GM19351 (cell line): ENCODE results near the gene SH3RF3.

Experiments used
- ATAC-seq: cut with Tn5 transposase; IDR thresholded peaks from one replicate; pipeline ENCODE4 v1.9.1; 2021; ENCODE audit warnings: mild to moderate bottlenecking, moderate library complexity; ENCODE audit not compliant: unreplicated experiment

SH3RF3 gene

GRCh38 chr2:109176928-109177327 is 47.9 kb downstream of the SH3RF3 start:
- ATAC-seq = no peak

- ATAC-seq = no peak
These were observed 48.6 kb downstream of the SH3RF3 start for GRCh38 chr2:109177635-109178034.

GRCh38 chr2:109178968-109179367 is 50.0 kb downstream of the SH3RF3 start:
- no peak for ATAC-seq

DNA sequence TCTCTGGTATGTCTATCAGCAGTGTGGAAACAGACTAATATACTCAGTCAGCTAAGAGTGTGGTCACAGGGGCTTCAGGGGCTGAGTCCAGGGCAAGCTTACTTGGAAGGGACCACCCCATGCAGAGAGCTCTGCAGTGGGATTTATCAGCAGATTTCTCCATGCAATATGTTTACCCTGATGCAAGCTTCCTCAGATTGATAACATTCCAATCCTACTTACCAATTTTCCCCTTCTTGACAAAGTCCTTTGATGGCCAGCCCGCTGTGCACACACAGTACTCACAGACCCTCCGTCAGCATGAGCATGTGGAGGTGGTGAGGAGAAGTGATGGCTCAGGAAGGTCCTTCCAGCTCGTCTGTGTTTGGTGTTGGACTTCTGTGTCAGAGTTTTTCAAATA is 51.8 kb downstream of the SH3RF3 start:
- ATAC-seq = no peak

GRCh38 chr2:109182426-109182825 is 53.4 kb downstream of the SH3RF3 start:
- no peak for ATAC-seq

GRCh38 chr2:109183871-109184270 is 54.9 kb downstream of the SH3RF3 start:
- ATAC-seq = no peak

GRCh38 chr2:109184368-109184767 is 55.4 kb downstream of the SH3RF3 start:
- ATAC-seq = no peak

DNA sequence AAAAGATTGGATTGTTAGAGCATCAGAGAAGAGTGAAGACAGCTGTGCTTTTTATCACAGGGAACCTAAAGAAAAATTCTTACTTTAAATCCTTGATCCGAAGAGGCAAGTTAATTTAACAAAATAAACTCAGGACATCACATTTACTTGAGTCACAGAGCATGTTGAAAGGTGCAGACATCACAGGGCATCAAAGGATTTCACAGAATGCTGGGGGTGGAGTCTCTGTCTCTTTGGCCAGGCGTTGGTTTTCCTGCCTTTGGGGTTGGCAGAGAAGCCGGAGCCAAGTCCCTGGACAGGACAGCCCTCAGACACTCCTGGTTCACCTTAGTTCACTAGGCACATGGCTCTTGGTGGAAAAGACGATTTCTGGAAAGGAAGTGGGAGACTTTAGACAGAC is 56.3 kb downstream of the SH3RF3 start:
- no peak for ATAC-seq

- no peak for ATAC-seq
These were observed 57.0 kb downstream of the SH3RF3 start for GRCh38 chr2:109185821-109186570.

- ATAC-seq = no peak
These were observed 57.7 kb downstream of the SH3RF3 start for GRCh38 chr2:109186656-109187250.

- no peak for ATAC-seq
These were observed 58.9 kb downstream of the SH3RF3 start for GRCh38 chr2:109187711-109188495.

DNA sequence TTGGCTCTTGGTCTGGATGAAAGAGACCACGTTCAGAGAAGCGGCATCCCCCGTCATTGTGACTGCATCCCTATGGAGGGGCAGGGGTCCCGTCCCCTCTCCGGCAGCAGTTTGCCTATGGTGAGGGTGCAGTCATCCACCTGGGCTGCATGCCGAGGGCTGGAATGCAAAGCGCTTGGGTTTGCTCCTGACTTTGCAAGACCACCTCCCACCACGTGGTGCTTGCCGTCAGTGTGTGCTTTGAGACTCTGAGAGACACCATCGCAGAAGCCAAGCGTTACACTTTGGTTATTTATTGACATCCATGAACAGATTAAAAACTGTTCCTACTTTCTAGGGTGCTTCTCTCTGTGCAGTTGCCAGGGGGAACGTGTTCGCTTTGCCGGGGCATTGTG is 59.5 kb downstream of the SH3RF3 start:
- no peak for ATAC-seq

GRCh38 chr2:109188898-109189297 is 59.9 kb downstream of the SH3RF3 start:
- ATAC-seq = no peak

GRCh38 chr2:109189751-109190150 is 60.7 kb downstream of the SH3RF3 start:
- no peak for ATAC-seq

DNA sequence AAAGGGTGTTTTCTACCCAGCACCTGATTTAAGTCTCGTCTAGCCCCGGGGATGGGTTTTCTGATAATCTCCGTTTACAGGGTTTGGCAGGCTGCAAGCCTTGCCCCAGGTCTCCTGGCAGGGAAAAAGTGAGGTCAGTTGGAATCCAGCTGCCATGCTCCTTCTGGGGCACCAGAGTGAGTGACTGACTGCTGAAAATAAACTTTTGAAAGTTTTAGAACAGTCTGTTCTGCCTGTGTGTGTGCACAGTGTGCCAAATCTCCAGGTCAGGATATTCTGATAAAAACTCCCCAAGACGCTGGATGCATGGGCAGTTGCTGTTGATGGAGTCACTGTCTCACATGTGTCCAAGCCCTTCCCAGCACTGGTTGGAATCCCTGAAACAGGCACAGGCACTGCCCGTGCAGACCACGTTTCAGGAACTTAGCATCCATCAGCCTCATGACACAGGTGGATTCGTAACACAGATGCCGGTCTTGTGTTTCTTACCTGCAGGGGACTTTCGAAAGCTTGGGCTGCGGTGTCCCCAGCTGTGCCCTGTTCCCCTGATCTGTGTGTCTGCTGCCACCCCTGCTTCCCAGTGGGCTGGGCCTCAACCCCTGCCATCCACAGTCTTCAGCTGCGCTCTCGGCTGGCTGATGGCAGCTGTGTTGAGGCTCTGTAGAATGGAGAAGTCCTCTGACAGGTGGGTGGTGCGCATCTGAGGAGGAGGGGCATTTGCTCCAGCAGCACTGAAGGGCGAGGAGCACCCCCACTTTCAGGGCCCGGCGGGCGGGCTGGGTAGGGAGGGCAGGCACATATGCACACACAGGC is 65.0 kb downstream of the SH3RF3 start:
- ATAC-seq = no peak

DNA sequence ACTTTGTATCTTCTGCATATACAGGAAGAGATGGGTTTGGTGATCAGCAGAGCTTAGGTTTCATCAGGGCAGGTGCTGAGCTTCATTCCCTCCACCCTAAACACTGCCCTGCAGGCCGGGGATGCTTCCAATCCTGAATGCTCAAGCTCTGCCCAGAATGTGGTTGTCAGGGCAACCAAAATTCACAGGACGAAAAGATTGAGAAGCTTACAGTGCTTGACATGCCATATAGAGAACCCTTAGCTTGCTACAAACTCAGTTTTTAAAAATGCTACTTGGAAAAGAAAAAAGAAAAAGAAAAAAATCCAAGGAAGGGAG is 65.6 kb downstream of the SH3RF3 start:
- no peak for ATAC-seq

DNA sequence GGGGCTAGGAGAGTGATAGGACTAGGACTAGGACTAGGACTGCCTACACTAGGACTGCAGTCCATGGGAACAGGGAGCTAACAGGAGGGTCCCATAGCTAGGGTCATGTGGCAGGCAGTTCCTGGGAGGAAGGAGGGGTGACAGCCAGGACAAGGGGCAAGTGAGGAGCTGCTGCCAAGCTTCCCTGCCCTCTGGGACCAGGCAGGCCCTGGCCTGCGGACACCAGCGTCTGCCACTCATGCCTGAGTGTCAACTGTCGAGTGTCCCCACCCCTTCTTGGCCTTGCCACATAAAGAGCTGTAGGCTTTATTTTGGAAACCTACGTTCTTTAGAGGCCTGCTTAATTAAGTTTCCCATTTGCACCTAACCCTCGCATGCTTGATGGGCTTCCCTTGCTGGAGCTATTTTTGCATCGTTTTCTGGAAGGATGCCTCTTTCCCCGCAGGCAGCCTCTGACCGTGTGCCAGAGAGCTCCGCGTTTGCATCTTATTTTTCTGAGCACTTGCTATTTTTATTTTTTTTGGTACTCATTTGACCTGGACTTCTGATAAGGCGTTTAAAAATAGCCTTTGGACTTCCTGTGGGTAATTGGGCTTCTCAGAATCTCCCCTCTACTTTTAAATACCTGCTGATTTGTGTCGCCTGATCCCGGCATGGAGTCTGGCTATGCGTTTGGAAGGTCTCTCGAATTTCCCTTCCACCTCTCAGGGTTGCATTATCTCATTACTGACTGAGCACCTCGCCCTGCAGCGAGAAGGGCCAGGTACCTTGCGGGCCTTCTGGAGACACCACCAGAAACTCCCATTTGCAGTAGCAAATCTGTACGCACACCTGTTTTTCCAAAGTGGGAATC is 66.4 kb downstream of the SH3RF3 start:
- ATAC-seq = no peak

GRCh38 chr2:109196081-109196875 is 67.3 kb downstream of the SH3RF3 start:
- ATAC-seq = no peak
